ENCODE results near the gene RASAL1. TPM values are rescaled to one million over a fixed set of nuclear protein-coding genes. Genes with fewer than 3 reads are reported as not detected.

Gene RASAL1
- total and polyA plus RNA-seq, 2 donors (not counting 1 experiment from before 2014, with no cell fraction given) = not detected

- no peak for DNase-seq (ENCODE audit: low read depth in 2 of 2)
- Histone ChIP-seq H3K4me1 (ENCODE audit: control insufficient read depth, extremely low read depth, insufficient read depth, low read length) (no peaks in the 10 kb centered on the region), H2AFZ (ENCODE audit: low read length) (no peak overlapping the region)
Observed at GRCh38 chr12:113109872-113110599, 25.5 kb downstream of the RASAL1 start.

GRCh38 chr12:113109360-113109759 is 26.2 kb downstream of the RASAL1 start:
- Histone ChIP-seq H3K4me2 (ENCODE audit: extremely low read depth, insufficient read depth, low read length) (no peak overlapping the region), H3K27ac (ENCODE audit: insufficient read depth, low read length) (no peak overlapping the region), H3K9me3 (ENCODE audit: control insufficient read depth, insufficient read depth, low read depth, low read length) (no peaks in the 10 kb centered on the region), H3K4me3 (replicated peaks in 1 of 4; ENCODE audit: control extremely low read depth in 1 of 4, insufficient read depth in 1 of 4, low read depth in 3 of 4, low read length in 4 of 4) (no peak overlapping the region), H3K9ac (ENCODE audit: insufficient read depth, low read length) (no peak overlapping the region), H3K27me3 (ENCODE audit: control insufficient read depth, insufficient read depth, low read length) (no peaks in the 10 kb centered on the region), H3K4me1 (ENCODE audit: control insufficient read depth, extremely low read depth, insufficient read depth, low read length) (no peaks in the 10 kb centered on the region), H3K79me2 (ENCODE audit: control insufficient read depth, insufficient read depth, low read length) (no peaks in the 10 kb centered on the region), H4K20me1 (ENCODE audit: control insufficient read depth, extremely low read depth, insufficient read depth, low read length) (no peaks in the 10 kb centered on the region), H2AFZ (ENCODE audit: low read length) (no peak overlapping the region), H3K36me3 (ENCODE audit: control insufficient read depth, insufficient read depth, low read length) (no peaks in the 10 kb centered on the region)
- no peak for DNase-seq (ENCODE audit: low read depth in 2 of 2)
- TF ChIP-seq EZH2 (IDR thresholded peaks at IDR 0.05; ENCODE audit: low read length, missing control alignments) = no peak
- no peak for TF ChIP-seq CTCF (conservative IDR thresholded peaks at IDR 0.05 in 1 of 2, IDR thresholded peaks at IDR 0.05 in 1 of 2; ENCODE audit: low read depth in 1 of 2, low read length in 2 of 2)

More at GRCh38 chr12:113109872-113110599, 25.5 kb downstream of the RASAL1 start:
- Histone ChIP-seq H3K9me3 (ENCODE audit: control insufficient read depth, insufficient read depth, low read depth, low read length) (no peaks in the 10 kb centered on the region), H3K4me2 (ENCODE audit: extremely low read depth, insufficient read depth, low read length) (no peak overlapping the region), H3K4me3 (replicated peaks in 1 of 4; ENCODE audit: control extremely low read depth in 1 of 4, insufficient read depth in 1 of 4, low read depth in 3 of 4, low read length in 4 of 4) (no peak overlapping the region), H3K27ac (ENCODE audit: insufficient read depth, low read length) (no peak overlapping the region), H3K27me3 (ENCODE audit: control insufficient read depth, insufficient read depth, low read length) (no peaks in the 10 kb centered on the region), H3K9ac (ENCODE audit: insufficient read depth, low read length) (no peak overlapping the region), H4K20me1 (ENCODE audit: control insufficient read depth, extremely low read depth, insufficient read depth, low read length) (no peaks in the 10 kb centered on the region), H3K79me2 (ENCODE audit: control insufficient read depth, insufficient read depth, low read length) (no peaks in the 10 kb centered on the region), H3K36me3 (ENCODE audit: control insufficient read depth, insufficient read depth, low read length) (no peaks in the 10 kb centered on the region)
- TF ChIP-seq CTCF (conservative IDR thresholded peaks at IDR 0.05 in 1 of 2, IDR thresholded peaks at IDR 0.05 in 1 of 2; ENCODE audit: low read depth in 1 of 2, low read length in 2 of 2) (no peak), EZH2 (IDR thresholded peaks at IDR 0.05; ENCODE audit: low read length, missing control alignments) (no peak)

- no peaks in the 10 kb centered on the region for H4K20me1 ChIP-seq (ENCODE audit: control insufficient read depth, extremely low read depth, insufficient read depth, low read length)
- DNase-seq (ENCODE audit: low read depth in 2 of 2) = no peak
- no peak overlapping the region for H3K27ac ChIP-seq (ENCODE audit: insufficient read depth, low read length)
- no peaks in the 10 kb centered on the region for H3K36me3 ChIP-seq (ENCODE audit: control insufficient read depth, insufficient read depth, low read length)
- H3K9me3 ChIP-seq (ENCODE audit: control insufficient read depth, insufficient read depth, low read depth, low read length) = no peaks in the 10 kb centered on the region
- no peak overlapping the region for H3K4me3 ChIP-seq (replicated peaks in 1 of 4; ENCODE audit: control extremely low read depth in 1 of 4, insufficient read depth in 1 of 4, low read depth in 3 of 4, low read length in 4 of 4)
- no peak overlapping the region for H3K9ac ChIP-seq (ENCODE audit: insufficient read depth, low read length)
- no peak for TF ChIP-seq EZH2 (IDR thresholded peaks at IDR 0.05; ENCODE audit: low read length, missing control alignments)
- no peak for TF ChIP-seq CTCF (conservative IDR thresholded peaks at IDR 0.05 in 1 of 2, IDR thresholded peaks at IDR 0.05 in 1 of 2; ENCODE audit: low read depth in 1 of 2, low read length in 2 of 2)
- no peaks in the 10 kb centered on the region for H3K79me2 ChIP-seq (ENCODE audit: control insufficient read depth, insufficient read depth, low read length)
- H3K4me2 ChIP-seq (ENCODE audit: extremely low read depth, insufficient read depth, low read length) = no peak overlapping the region
- H3K4me1 ChIP-seq (ENCODE audit: control insufficient read depth, extremely low read depth, insufficient read depth, low read length) = no peaks in the 10 kb centered on the region
- H3K27me3 ChIP-seq (ENCODE audit: control insufficient read depth, insufficient read depth, low read length) = no peaks in the 10 kb centered on the region
- no peak overlapping the region for H2AFZ ChIP-seq (ENCODE audit: low read length)
Observed at GRCh38 chr12:113108308-113108707, 27.3 kb downstream of the RASAL1 start.

Measured in fibroblast of lung (primary cell).